HepG2 (cell line): ENCODE measurements around the gene SPAG9. TPM values are rescaled to one million over a fixed set of nuclear protein-coding genes. Genes with fewer than 3 reads are reported as not detected.

Experiments used
- AGO2 ChIP-seq: fragments of 200-400 bp; formaldehyde crosslinking; optimal IDR thresholded peaks from 2 replicates; pipeline ENCODE3; 2017; ENCODE audit warnings: mild to moderate bottlenecking, low read depth, low read length, moderate library complexity
- ARID2 ChIP-seq: sonication (generic); formaldehyde crosslinking; IDR thresholded peaks from 2 replicates; pipeline ENCODE4 v1.8.1; 2022; ENCODE audit warnings: mild to moderate bottlenecking, missing genetic modification reagents, borderline replicate concordance
- GPN1 ChIP-seq: sonication (generic); formaldehyde crosslinking; IDR thresholded peaks from 2 replicates; pipeline ENCODE4 v1.5.1; 2020; ENCODE audit warnings: missing genetic modification reagents, borderline replicate concordance
- HOXA3 ChIP-seq: sonication (generic); formaldehyde crosslinking; IDR thresholded peaks from 2 replicates; pipeline ENCODE4 v1.5.0; 2020; ENCODE audit warnings: missing genetic modification reagents
- KDM2A ChIP-seq: sonication (generic); formaldehyde crosslinking; IDR thresholded peaks from 2 replicates; pipeline ENCODE4 v1.4.0; 2020; ENCODE audit warnings: low read depth, missing genetic modification reagents, borderline replicate concordance
- KLF11 ChIP-seq: IDR thresholded peaks from 2 replicates; pipeline ENCODE4 v1.6.1; 2016; ENCODE audit warnings: missing compliant biosample characterization
- KLF12 ChIP-seq: sonication (generic); formaldehyde crosslinking; IDR thresholded peaks from 2 replicates; pipeline ENCODE4 v1.4.0; 2020; ENCODE audit warnings: missing genetic modification reagents, borderline replicate concordance
- KLF9 ChIP-seq: IDR thresholded peaks from 2 replicates; pipeline ENCODE4 v1.6.1; 2016; ENCODE audit warnings: low read depth
- MYNN ChIP-seq: sonication (generic); formaldehyde crosslinking; IDR thresholded peaks from 2 replicates; pipeline ENCODE4 v1.4.0; 2020; ENCODE audit warnings: mild to moderate bottlenecking, low read depth, missing genetic modification reagents
- NFYC ChIP-seq: IDR thresholded peaks from 2 replicates; pipeline ENCODE4 v1.6.1; 2016; ENCODE audit warnings: missing genetic modification reagents, missing compliant biosample characterization
- PHB2 ChIP-seq: fragments of 450-650 bp; IDR thresholded peaks from 2 replicates; pipeline ENCODE4 v1.6.1; 2018; ENCODE audit not compliant: partially characterized antibody
- PLRG1 ChIP-seq: fragments of 450-650 bp; conservative IDR thresholded peaks from 2 replicates; pipeline ENCODE4 v1.6.1; 2016
- PPARG ChIP-seq: conservative IDR thresholded peaks from 2 replicates; pipeline ENCODE4 v1.6.1; 2016; ENCODE audit warnings: missing biosample characterization, missing genetic modification reagents
- RBM22 ChIP-seq: fragments of 200-400 bp; formaldehyde crosslinking; optimal IDR thresholded peaks from 2 replicates; pipeline ENCODE3; 2017; ENCODE audit warnings: mild to moderate bottlenecking, low read length, moderate library complexity
- RFX5 ChIP-seq: IDR thresholded peaks from 2 replicates; pipeline ENCODE4 v1.6.1; 2011; ENCODE audit warnings: low read depth, low read length, improper control_type of control experiment
- SALL1 ChIP-seq: sonication (generic); formaldehyde crosslinking; IDR thresholded peaks from 2 replicates; pipeline ENCODE4 v1.8.0; 2022; ENCODE audit warnings: mild to moderate bottlenecking, missing genetic modification reagents
- SNAPC4 ChIP-seq: sonication (generic); formaldehyde crosslinking; IDR thresholded peaks from 2 replicates; pipeline ENCODE4 v1.4.0; 2020; ENCODE audit warnings: mild to moderate bottlenecking, missing genetic modification reagents
- THYN1 ChIP-seq: sonication (generic); formaldehyde crosslinking; IDR thresholded peaks from 2 replicates; pipeline ENCODE4 v1.8.1; 2023; ENCODE audit warnings: low read depth, mild to moderate bottlenecking, moderate library complexity, missing genetic modification reagents, borderline replicate concordance
- TIGD3 ChIP-seq: sonication (generic); formaldehyde crosslinking; IDR thresholded peaks from 2 replicates; pipeline ENCODE4 v1.5.1; 2020; ENCODE audit warnings: mild to moderate bottlenecking, missing genetic modification reagents, borderline replicate concordance
- ZBTB3 ChIP-seq: sonication (generic); formaldehyde crosslinking; IDR thresholded peaks from 2 replicates; pipeline ENCODE4 v1.4.0; 2020; ENCODE audit warnings: low read depth, mild to moderate bottlenecking, moderate library complexity, missing genetic modification reagents, borderline replicate concordance
- ZMYM2 ChIP-seq: sonication (generic); formaldehyde crosslinking; IDR thresholded peaks from 2 replicates; pipeline ENCODE4 v1.8.0; 2022; ENCODE audit warnings: mild to moderate bottlenecking, missing genetic modification reagents
- ZNF263 ChIP-seq: sonication (generic); formaldehyde crosslinking; IDR thresholded peaks from 2 replicates; pipeline ENCODE4 v1.4.0; 2020; ENCODE audit warnings: missing genetic modification reagents
- ZNF296 ChIP-seq: sonication (generic); formaldehyde crosslinking; conservative IDR thresholded peaks from 2 replicates; pipeline ENCODE4 v1.5.0; 2020; ENCODE audit warnings: mild to moderate bottlenecking, missing genetic modification reagents
- ZNF432 ChIP-seq: sonication (generic); formaldehyde crosslinking; IDR thresholded peaks from 2 replicates; pipeline ENCODE4 v1.5.0; 2020; ENCODE audit warnings: missing genetic modification reagents, mild to moderate bottlenecking, borderline replicate concordance
- ZNF569 ChIP-seq: sonication (generic); formaldehyde crosslinking; IDR thresholded peaks from 2 replicates; pipeline ENCODE4 v1.5.0; 2020; ENCODE audit warnings: mild to moderate bottlenecking, missing genetic modification reagents, moderate library complexity, borderline replicate concordance
- polyA plus RNA-seq, 8 experiments: library from polyadenylated mRNA; depleted of rRNA in 3 of 8; stranded (reverse) in 7 of 8; unstranded in 1 of 8; fragments of >200 nt; fragmentation: Illumina TruSeq in 4 of 8; extraction: Trizol in 4 of 8; gene quantifications; 2 replicates each; pipeline versions ENCODE4 v1.2.1 to v1.2.3, GENCODE V29; 2011 to 2016; ENCODE audit warnings: low read depth in 4 of 8, missing spikeins in 1 of 8, mixed read lengths in 1 of 8; ENCODE audit not compliant: insufficient read depth in 1 of 8
- total RNA-seq, 5 experiments: library from RNA; depleted of rRNA; stranded (reverse); fragments of >200 nt; fragmentation: Illumina TruSeq; extraction: Trizol; gene quantifications; 2 replicates each; pipeline ENCODE4 v1.2.3, GENCODE V29; 2016; ENCODE audit warnings: low read depth in 1 of 5

SPAG9 gene
- total and polyA plus RNA-seq, 2 of the 13 experiments (the other 11 are each of a cell fraction or from before 2014, with no cell fraction given), result 43.2 to 78.6 TPM

- TF ChIP-seq THYN1 (CRISPR knock-in tag), result no peak
- TF ChIP-seq NFYC (CRISPR knock-in tag), result no peak; the same call in 1 of the 2 replicates
- no peak; the same call in 1 of the 2 replicates for TF ChIP-seq SNAPC4 (CRISPR knock-in tag)
- TF ChIP-seq GPN1, result no peak
- TF ChIP-seq KLF9 (CRISPR knock-in tag), result no peak
- no peak for TF ChIP-seq PPARG (CRISPR knock-in tag)
- peak; percentile 37; the same call in 1 of the 2 replicates for TF ChIP-seq ZNF263
- peak; percentile 70; the same call in 1 of the 2 replicates for TF ChIP-seq TIGD3 (CRISPR knock-in tag)
- TF ChIP-seq MYNN (CRISPR knock-in tag), result no peak
- no peak for TF ChIP-seq ZNF296
- no peak for TF ChIP-seq PHB2
- no peak for TF ChIP-seq KLF11 (CRISPR knock-in tag)
- TF ChIP-seq SALL1 (CRISPR knock-in tag), result peak; percentile 77
- peak; percentile 63 for TF ChIP-seq AGO2
- no peak for TF ChIP-seq ZMYM2
- TF ChIP-seq KLF12 (CRISPR knock-in tag), result no peak
- peak; percentile 90 for TF ChIP-seq RBM22
- no peak for TF ChIP-seq PLRG1
- no peak for TF ChIP-seq ZNF569 (CRISPR knock-in tag)
- TF ChIP-seq ARID2 (CRISPR knock-in tag), result no peak
- 0 out of 2 replicates have a peak, but pooled peaks have one; percentile 34 for TF ChIP-seq ZBTB3
- TF ChIP-seq ZNF432 (CRISPR knock-in tag), result no peak
- peak; percentile 92 for TF ChIP-seq RFX5
- peak; percentile 57 for TF ChIP-seq HOXA3 (CRISPR knock-in tag)
- peak; percentile 36; the same call in 1 of the 2 replicates for TF ChIP-seq KDM2A
These were observed 201.2 kb downstream of the SPAG9 start (continued) for GRCh38 chr17:50919321-50920040.
